GM12878 (cell line): ENCODE measurements around the gene LMO3. TPM values are rescaled to one million over a fixed set of nuclear protein-coding genes. Genes with fewer than 3 reads are reported as not detected.

Experiments
- ATAC-seq: fragments of 200-7000 bp; cut with Tn5 transposase; 3 replicates; pipeline ENCODE4 v1.9.1; 2020; ENCODE audit warnings: mild to moderate bottlenecking, moderate library complexity
- BruUV-seq: library from RNA; stranded (reverse); fragments of 400-500 nt; replicated peaks from 2 replicates; lab custom pipeline; 2021; lab: Mats Ljungman, UMichigan
- CTCF ChIA-PET: fragments of 300-600 bp; sonication (Branson Sonifier 250); formaldehyde crosslinking; extraction: SDS; loops from one replicate; lab custom pipeline; 2021; ENCODE audit warnings: inconsistent platforms; lab: Yijun Ruan, JAX
- POLR2A ChIA-PET: fragments of 350-600 bp; formaldehyde crosslinking; extraction: SDS; loops from one replicate; lab custom pipeline; 2021; ENCODE audit warnings: inconsistent platforms; lab: Charles Lee
- RAD21 ChIA-PET: fragments of 300-600 bp; sonication (Branson Sonifier 250); formaldehyde crosslinking; loops from one replicate; lab custom pipeline; 2023; ENCODE audit warnings: antibody characterized with exemption; ENCODE audit not compliant: unreplicated experiment; lab: Charles Lee
- SMC1A ChIA-PET: fragments of 300-600 bp; sonication (Branson Sonifier 250); formaldehyde crosslinking; loops from one replicate; lab custom pipeline; 2023; ENCODE audit not compliant: unreplicated experiment, uncharacterized antibody; lab: Charles Lee
- DNase-seq: peaks from one replicate; pipeline ENCODE4 v3.0.0-alpha.2; 2011; ENCODE audit warnings: low read depth, low spot score
- FAIRE-seq: peaks from 3 replicates; lab custom pipeline; 2011; peaks lifted over from hg19 to GRCh38; lab: Jason Lieb, UNC
- H2AFZ ChIP-seq: 2 replicates; pipeline ENCODE4 v1.6.0; 2011; ENCODE audit warnings: low read depth, low read length, control low read depth; ENCODE audit not compliant: control insufficient read depth
- H3K27ac ChIP-seq: 2 replicates; pipeline ENCODE4 v1.5.1; 2011; ENCODE audit warnings: control low read depth; ENCODE audit not compliant: control insufficient read depth, insufficient read depth
- H3K27me3 ChIP-seq, 2 experiments: replicated peaks in 1 of 2; 2 replicates each; pipeline versions ENCODE4 v1.6.0 to v1.6.1; 2011; ENCODE audit warnings: low read length in 1 of 2; ENCODE audit not compliant: control insufficient read depth in 2 of 2, insufficient read depth in 2 of 2
- H3K36me3 ChIP-seq, 2 experiments: 2 replicates each; pipeline ENCODE4 v1.5.1; 2011; ENCODE audit warnings: low read length in 1 of 2; ENCODE audit not compliant: control insufficient read depth in 2 of 2, insufficient read depth in 2 of 2
- H3K4me1 ChIP-seq: 2 replicates; pipeline ENCODE4 v1.6.1; 2011; ENCODE audit warnings: mild to moderate bottlenecking, low read length, moderate library complexity, mixed read lengths; ENCODE audit not compliant: control insufficient read depth, insufficient read depth
- H3K4me2 ChIP-seq: 2 replicates; pipeline ENCODE4 v1.6.0; 2011; ENCODE audit warnings: control low read depth; ENCODE audit not compliant: control insufficient read depth, insufficient read depth
- H3K4me3 ChIP-seq: fragments of 200-600 bp; sonication (generic); 2 replicates; pipeline ENCODE4 v1.5.1; 2016
- H3K79me2 ChIP-seq: 2 replicates; pipeline ENCODE4 v1.6.0; 2011; ENCODE audit warnings: low read length; ENCODE audit not compliant: control insufficient read depth, insufficient read depth
- H3K9ac ChIP-seq: 2 replicates; pipeline ENCODE4 v1.8.0; 2011; ENCODE audit warnings: low read length, control low read depth, mixed read lengths; ENCODE audit not compliant: control insufficient read depth, insufficient read depth
- H3K9me3 ChIP-seq: replicated peaks from 3 replicates; pipeline ENCODE4 v1.5.1; 2011; ENCODE audit warnings: mild to moderate bottlenecking, low read length; ENCODE audit not compliant: control insufficient read depth, insufficient read depth
- H4K20me1 ChIP-seq: 2 replicates; pipeline ENCODE4 v1.6.0; 2011; ENCODE audit not compliant: control insufficient read depth, insufficient read depth
- BCL3 ChIP-seq: IDR thresholded peaks from 2 replicates; pipeline ENCODE4 v1.6.1; 2011; ENCODE audit warnings: borderline replicate concordance, low read depth, mild to moderate bottlenecking, moderate library complexity, low read length; ENCODE audit not compliant: insufficient read depth, poor library complexity, severe bottlenecking
- BRCA1 ChIP-seq: IDR thresholded peaks from 2 replicates; pipeline ENCODE4 v1.6.1; 2011; ENCODE audit warnings: low read depth, low read length, improper control_type of control experiment
- HCFC1 ChIP-seq: fragments of 150-350 bp; IDR thresholded peaks from 2 replicates; pipeline ENCODE4 v1.6.1; 2014; ENCODE audit warnings: low read length
- KAT2A ChIP-seq: conservative IDR thresholded peaks from 2 replicates; pipeline ENCODE4 v1.6.1; 2011; ENCODE audit warnings: low read depth, low read length; ENCODE audit not compliant: control insufficient read depth
- NFYB ChIP-seq: IDR thresholded peaks from 2 replicates; pipeline ENCODE4 v1.6.1; 2011; ENCODE audit warnings: low read depth, mild to moderate bottlenecking, low read length, improper control_type of control experiment, moderate library complexity; ENCODE audit not compliant: insufficient read depth
- PKNOX1 ChIP-seq: fragments of 450-650 bp; IDR thresholded peaks from 2 replicates; pipeline ENCODE4 v1.6.1; 2016; ENCODE audit warnings: mild to moderate bottlenecking
- SKIL ChIP-seq: fragments of 450-650 bp; IDR thresholded peaks from 2 replicates; pipeline ENCODE4 v1.6.1; 2017; ENCODE audit warnings: mild to moderate bottlenecking, low read depth, inconsistent platforms; ENCODE audit not compliant: poor library complexity, severe bottlenecking
- SMAD5 ChIP-seq: IDR thresholded peaks from 2 replicates; pipeline ENCODE4 v1.6.1; 2016; ENCODE audit warnings: antibody characterized with exemption, low read depth
- SP1 ChIP-seq: IDR thresholded peaks from one replicate; pipeline ENCODE4 v1.6.1; 2011; ENCODE audit warnings: low read depth, low read length
- USF2 ChIP-seq: IDR thresholded peaks from 2 replicates; pipeline ENCODE4 v1.6.1; 2011; ENCODE audit warnings: low read depth, low read length, improper control_type of control experiment, borderline replicate concordance
- WGBS: methylation state at CpG from one replicate; pipeline ENCODE4 v1.1.6; 2016; ENCODE audit warnings: low lambda C conversion rate; ENCODE audit not compliant: insufficient replicate concordance, insufficient coverage; ENCODE audit errors: missing lambda C conversion rate; 5-methylcytosine and 5-hydroxymethylcytosine counted together
- in situ Hi-C: fragments of 300-500 bp; cut with MboI; formaldehyde crosslinking; loops from 9 replicates; pipeline ENCODE4 v1.14.3; 2018; ENCODE audit warnings: mixed read lengths
- intact Hi-C: fragments of 100-400 bp; cut with micrococcal nuclease; formaldehyde crosslinking; loops from one replicate; pipeline ENCODE4 v1.14.2; 2022; ENCODE audit not compliant: unreplicated experiment
- polyA plus RNA-seq, 11 experiments: library from polyadenylated mRNA; depleted of rRNA in 4 of 11; unstranded in 6 of 11; stranded (reverse) in 5 of 11; fragments of >200 nt; fragmentation: Nextera tagmentation in 4 of 11; fragmentation: Illumina TruSeq in 1 of 11; extraction: Ambion mirVana in 4 of 11; extraction: Trizol in 1 of 11; gene quantifications; 1 replicate in 1 of 11; 2 replicates in 10 of 11; pipeline versions ENCODE4 v1.2.1 to v1.2.3, GENCODE V29; 2011 to 2016; ENCODE audit warnings: inconsistent platforms in 2 of 11, missing spikeins in 2 of 11, low read depth in 1 of 11
- total RNA-seq, 4 experiments: library from RNA; depleted of rRNA in 3 of 4; stranded (reverse); fragments of >200 nt in 3 of 4; fragmentation: Illumina TruSeq in 1 of 4; extraction: Trizol in 1 of 4; gene quantifications; 2 replicates each; pipeline versions ENCODE4 v1.2.1 to v1.2.3, GENCODE V29; 2013 to 2021

Gene LMO3
- total and polyA plus RNA-seq, 10 of the 15 experiments (the other 5 are each of a cell fraction or from before 2014, with no cell fraction given), result 1.6 to 13.5 (median 1.9) TPM

GRCh38 chr12:16603916-16604575 is 1.9 kb downstream of the LMO3 start:
- ChIA-PET RAD21 (interaction anchor here (0.6 to 1.8 kb wide), 3 partner anchors 19 to 81 kb away, joined by 3 to 6 read pairs (median 3); no protein-coding TSS in a partner anchor), CTCF (interaction anchor here (0.9 to 1.9 kb wide), 4 partner anchors 10 to 249 kb away, joined by 3 to 5 read pairs (median 4); no protein-coding TSS in a partner anchor), POLR2A (interaction anchor here (0.8 to 1.1 kb wide), 3 partner anchors 9 to 241 kb away, joined by 3 read pairs; no protein-coding TSS in a partner anchor), SMC1A (interaction anchor here (0.9 to 9.7 kb wide), 12 partner anchors 6 to 218 kb away, joined by 3 to 121 read pairs (median 4); partner anchors contain the start of gene LMO3)
- no peaks in the 10 kb centered on the region for H3K9me3 ChIP-seq
- ATAC-seq, result no peak
- H2AFZ ChIP-seq, result no peak overlapping the region
- no peak overlapping the region for H3K9ac ChIP-seq
- no peak overlapping the region for H3K4me3 ChIP-seq
- intact Hi-C loops (no loop called here), in situ Hi-C loops (no loop called here)
- H3K4me2 ChIP-seq, result no peak overlapping the region
- BruUV-seq, result no TSS peak
- TF ChIP-seq PKNOX1, result no peak
- TF ChIP-seq KAT2A, result no peak
- TF ChIP-seq BRCA1, result no peak
- TF ChIP-seq USF2, result no peak
- TF ChIP-seq BCL3, result no peak
- no peak for TF ChIP-seq SP1
- no peak for TF ChIP-seq SMAD5
- TF ChIP-seq NFYB, result no peak
- no peak for TF ChIP-seq HCFC1
- TF ChIP-seq SKIL, result no peak
- 68% methylated on average over 3 of the region's 3 CpGs for WGBS
- H3K36me3 ChIP-seq, result no peaks in the 10 kb centered on the region
- H3K4me1 ChIP-seq, result no peaks in the 10 kb centered on the region
- no peaks in the 10 kb centered on the region for H3K79me2 ChIP-seq
- FAIRE-seq, result no peak
- H4K20me1 ChIP-seq, result no peaks in the 10 kb centered on the region
- no peak for DNase-seq
- peaks cover 0 to 2% of the 10 kb centered on the region in 2 experiments; a peak in 2 of 4 replicates for H3K27me3 ChIP-seq
- no peak overlapping the region for H3K27ac ChIP-seq
